Stimulated activated CD8-positive, alpha-beta memory T cell treated with anti-CD3 and anti-CD28 coated beads, Interleukin-15, amount 100 ng/mL, for 48 hours (primary cell): Measurements from ENCODE around the gene CHRNB2.

Source experiments
- DNase-seq, 2 donors: peaks; one replicate each; pipeline ENCODE4 v3.0.0-alpha.2; 2020; ENCODE audit warnings: low read depth in 2 of 2

Gene CHRNB2

GRCh38 chr1:154611150-154611862 is 43.7 kb downstream of the CHRNB2 start:
- DNase-seq, result no peak

GRCh38 chr1:154614247-154614646 is 46.7 kb downstream of the CHRNB2 start:
- no peak for DNase-seq

- DNase-seq, result no peak
These were observed 47.3 kb downstream of the CHRNB2 start for GRCh38 chr1:154614901-154615300.

- no peak for DNase-seq
These were observed 47.8 kb downstream of the CHRNB2 start for GRCh38 chr1:154615411-154615810.

GRCh38 chr1:154616659-154617345 is 49.2 kb downstream of the CHRNB2 start:
- DNase-seq, result no peak

- DNase-seq, result no peak
These were observed 51.8 kb downstream of the CHRNB2 start for GRCh38 chr1:154619181-154619948.

GRCh38 chr1:154620751-154621150 is 53.2 kb downstream of the CHRNB2 start:
- DNase-seq, result no peak

- DNase-seq, result no peak
These were observed 54.3 kb downstream of the CHRNB2 start for GRCh38 chr1:154621875-154622274.

GRCh38 chr1:154622503-154623039 is 55.0 kb downstream of the CHRNB2 start:
- DNase-seq, result no peak

- DNase-seq, result no peak
These were observed 55.8 kb downstream of the CHRNB2 start for GRCh38 chr1:154623358-154623757.

- no peak for DNase-seq
These were observed 57.4 kb downstream of the CHRNB2 start for GRCh38 chr1:154624746-154625643.

- DNase-seq, result no peak
These were observed 59.1 kb downstream of the CHRNB2 start for GRCh38 chr1:154626456-154627256.

GRCh38 chr1:154627257-154628120 is 59.9 kb downstream of the CHRNB2 start:
- peak; percentile 81 to 82 for DNase-seq

- DNase-seq, result no peak
These were observed 60.5 kb downstream of the CHRNB2 start for GRCh38 chr1:154628121-154628405.

GRCh38 chr1:154629061-154629674 is 61.6 kb downstream of the CHRNB2 start:
- no peak for DNase-seq
